IPS-20b (cell line): ENCODE measurements around the gene MRPL43.
"Not testable (repeated sequence)": the region's sequence is repeated elsewhere in the genome, so short reads cannot be mapped to it uniquely, and the experiment has no call there.

Source experiments
- H3K27ac ChIP-seq: one replicate; pipeline ENCODE4 v1.5.1; 2013; ENCODE audit warnings: low read length
- H3K27me3 ChIP-seq: 2 replicates; pipeline ENCODE4 v1.6.1; 2013; ENCODE audit warnings: mild to moderate bottlenecking, low read length, inconsistent platforms; ENCODE audit not compliant: insufficient read depth
- H3K36me3 ChIP-seq: 2 replicates; pipeline ENCODE4 v1.6.1; 2013; ENCODE audit warnings: low read depth, mild to moderate bottlenecking, inconsistent platforms, low read length, moderate library complexity; ENCODE audit not compliant: insufficient read depth
- H3K4me1 ChIP-seq: 2 replicates; pipeline ENCODE4 v1.6.1; 2013; ENCODE audit warnings: mild to moderate bottlenecking, control low read depth, inconsistent platforms, low read length, moderate library complexity; ENCODE audit not compliant: insufficient read depth
- H3K4me3 ChIP-seq: 2 replicates; pipeline ENCODE4 v1.5.1; 2013; ENCODE audit warnings: mild to moderate bottlenecking, low read length, inconsistent platforms
- H3K9ac ChIP-seq: 2 replicates; pipeline ENCODE4 v1.6.1; 2013; ENCODE audit warnings: low read depth, mild to moderate bottlenecking, inconsistent platforms, low read length, moderate library complexity
- H3K9me3 ChIP-seq: 2 replicates; pipeline ENCODE4 v1.6.1; 2013; ENCODE audit warnings: mild to moderate bottlenecking, low read depth, low read length, inconsistent platforms; ENCODE audit not compliant: insufficient read depth

The MRPL43 gene

DNA sequence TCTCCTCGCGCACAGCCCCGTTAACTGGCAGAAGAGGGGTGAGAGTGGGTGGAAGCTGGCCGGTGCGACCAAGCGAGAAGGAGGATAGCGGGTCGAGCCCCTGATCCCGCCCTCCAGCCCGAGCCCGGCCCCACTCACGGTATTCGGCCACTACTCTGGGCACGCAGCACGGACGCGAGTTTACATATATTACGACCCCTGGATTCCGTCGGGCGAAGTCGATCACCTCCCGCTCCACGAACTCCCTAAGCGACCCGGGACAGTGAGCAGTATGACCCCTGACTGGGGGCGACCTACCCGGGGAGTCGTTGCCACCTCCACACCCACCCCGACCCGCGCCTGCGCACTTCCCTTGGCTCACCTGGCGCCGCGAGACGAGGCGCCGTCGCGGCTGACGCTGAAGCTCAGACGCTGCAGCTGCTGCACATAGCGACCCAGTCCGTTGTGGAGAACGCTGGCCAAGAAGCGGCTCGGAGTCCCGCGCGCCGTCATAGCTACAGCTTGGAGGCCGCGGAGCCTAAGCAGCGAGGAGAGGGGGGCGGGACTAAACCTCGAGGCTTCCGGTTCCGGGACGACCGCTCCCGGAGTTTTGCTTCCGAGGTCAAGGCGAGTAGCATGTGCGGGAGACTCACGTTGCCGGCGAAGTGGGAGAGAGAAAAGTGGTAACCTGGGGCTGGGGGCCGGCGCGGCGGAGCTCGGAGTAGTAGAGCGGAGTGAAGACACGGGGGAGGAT is at the start of gene MRPL43, which contains the start of gene TWNK:
TSS of gene MRPL43 (minus strand) at position 546 of the 733 bp plus-strand sequence. CDS start at position 492, 54 bp downstream.
TSS of gene TWNK (plus strand) at position 592 of the 733 bp plus-strand sequence. CDS start 668 bp downstream, outside the sequence.
- Histone ChIP-seq H3K27ac (peak within 1 kb of the TSS; percentile 92), H3K27me3 (no peaks in the 10 kb centered on the region), H3K9me3 (no peaks in the 10 kb centered on the region), H3K4me1 (no peaks in the 10 kb centered on the region), H3K4me3 (peak within 1 kb of the TSS; percentile 98), H3K36me3 (peaks cover 39% of the 10 kb centered on the region), H3K9ac (peak within 1 kb of the TSS; percentile 96)

DNA sequence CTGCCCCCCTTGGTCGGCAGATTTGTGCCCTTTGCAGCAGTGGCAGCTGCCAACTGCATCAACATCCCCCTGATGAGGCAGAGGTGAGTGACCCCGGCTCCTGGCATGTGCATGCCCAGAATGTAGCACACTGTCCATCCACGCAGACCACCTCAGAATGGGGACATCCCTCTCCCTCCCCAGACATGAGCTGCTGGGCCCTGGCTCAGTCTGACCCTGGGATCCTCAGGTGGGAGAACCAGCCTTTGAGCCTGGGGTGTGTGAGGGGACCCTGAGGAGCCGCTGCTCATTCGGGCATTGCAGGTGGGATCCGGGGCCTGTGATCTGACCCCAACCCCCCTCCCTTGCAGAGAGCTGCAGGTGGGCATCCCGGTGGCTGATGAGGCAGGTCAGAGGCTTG is 49.4 kb upstream of the MRPL43 start:
- Histone ChIP-seq H3K4me1 (peaks cover 7% of the 10 kb centered on the region), H3K9ac (no peak overlapping the region), H3K4me3 (no peak overlapping the region), H3K27ac (no peak overlapping the region), H3K27me3 (peaks cover 69% of the 10 kb centered on the region), H3K36me3 (no peaks in the 10 kb centered on the region), H3K9me3 (no peaks in the 10 kb centered on the region)

DNA sequence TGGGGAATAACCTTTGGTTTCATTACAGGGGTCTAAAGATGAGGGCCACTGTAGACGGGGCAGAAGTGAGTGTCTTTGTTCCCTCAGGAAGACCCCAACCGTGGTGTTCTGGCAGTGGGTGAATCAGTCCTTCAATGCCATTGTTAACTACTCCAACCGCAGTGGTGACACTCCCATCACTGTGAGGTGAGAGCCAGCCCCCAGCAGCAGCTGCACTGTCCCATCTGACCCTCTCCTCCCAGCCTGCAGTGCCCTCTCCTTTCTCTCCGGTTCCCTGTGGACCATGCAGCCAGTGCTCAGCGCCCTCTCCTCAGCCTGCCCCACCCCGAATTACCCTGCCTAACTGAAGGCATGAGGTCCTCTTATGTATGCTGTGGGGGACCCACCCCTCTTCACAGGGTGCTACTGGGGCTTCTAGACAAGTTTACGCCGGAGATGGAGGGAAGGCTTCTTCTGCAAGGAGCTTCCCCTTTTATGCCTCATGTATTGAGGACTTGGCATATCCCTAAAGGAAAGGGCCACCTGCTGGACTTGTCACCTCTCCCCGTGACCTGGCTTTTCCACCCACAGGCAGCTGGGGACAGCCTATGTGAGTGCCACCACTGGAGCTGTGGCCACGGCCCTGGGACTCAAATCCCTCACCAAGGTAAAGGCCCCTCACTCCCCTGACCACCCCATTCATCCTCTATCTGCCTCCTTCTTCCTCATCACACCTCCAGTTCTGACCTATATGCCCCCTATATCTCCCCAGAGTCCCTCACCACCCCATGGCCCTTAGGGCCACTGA is 48.8 kb upstream of the MRPL43 start:
- Histone ChIP-seq H3K27me3 (peaks cover 75% of the 10 kb centered on the region), H3K9me3 (no peaks in the 10 kb centered on the region), H3K4me3 (no peak overlapping the region), H3K27ac (no peak overlapping the region), H3K9ac (no peak overlapping the region), H3K4me1 (peaks cover 7% of the 10 kb centered on the region), H3K36me3 (no peaks in the 10 kb centered on the region)

DNA sequence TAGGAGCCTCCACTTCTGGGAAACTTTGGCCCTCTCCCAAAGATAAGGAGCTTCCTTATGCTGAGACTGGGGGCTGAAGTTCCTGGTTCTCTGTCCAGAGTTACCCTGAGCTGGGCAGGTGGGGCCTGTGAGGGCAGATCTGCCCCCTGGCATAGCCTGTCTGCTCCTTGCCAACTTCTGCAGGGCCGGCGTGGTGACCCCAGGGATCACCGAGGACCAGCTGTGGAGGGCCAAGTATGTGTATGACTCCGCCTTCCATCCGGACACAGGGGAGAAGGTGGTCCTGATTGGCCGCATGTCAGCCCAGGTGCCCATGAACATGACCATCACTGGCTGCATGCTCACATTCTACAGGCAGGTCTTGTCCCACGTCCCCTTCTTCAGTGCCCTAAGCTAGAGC is 48.0 kb upstream of the MRPL43 start:
- Histone ChIP-seq H3K4me1 (peaks cover 8% of the 10 kb centered on the region), H3K36me3 (no peaks in the 10 kb centered on the region), H3K9me3 (no peaks in the 10 kb centered on the region), H3K4me3 (no peak overlapping the region), H3K9ac (no peak overlapping the region), H3K27me3 (peaks cover 82% of the 10 kb centered on the region), H3K27ac (no peak overlapping the region)

DNA sequence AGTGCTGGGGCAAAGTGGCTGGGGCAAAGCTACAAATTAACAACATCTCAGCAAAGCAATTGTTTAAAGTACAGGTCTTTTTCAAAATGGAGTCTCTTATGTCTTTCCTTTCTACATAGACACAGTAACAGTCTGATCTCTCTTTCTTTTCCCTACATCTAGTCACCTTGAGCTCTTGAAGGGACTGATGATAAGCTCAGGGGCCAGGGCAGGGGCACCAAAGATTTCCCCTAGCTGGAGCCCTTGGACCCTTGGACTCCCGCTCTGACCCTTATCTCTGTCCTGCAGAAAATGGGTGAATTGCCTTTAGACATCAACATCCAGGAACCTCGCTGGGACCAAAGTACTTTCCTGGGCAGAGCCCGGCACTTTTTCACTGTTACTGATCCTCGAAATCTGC is 47.1 kb upstream of the MRPL43 start:
- not testable (repeated sequence) for H3K27ac ChIP-seq, H3K9me3 ChIP-seq, H3K36me3 ChIP-seq, H3K4me3 ChIP-seq, H3K9ac ChIP-seq
- peaks cover 81% of the 10 kb centered on the region for H3K27me3 ChIP-seq
- H3K4me1 ChIP-seq, result peaks cover 12% of the 10 kb centered on the region

DNA sequence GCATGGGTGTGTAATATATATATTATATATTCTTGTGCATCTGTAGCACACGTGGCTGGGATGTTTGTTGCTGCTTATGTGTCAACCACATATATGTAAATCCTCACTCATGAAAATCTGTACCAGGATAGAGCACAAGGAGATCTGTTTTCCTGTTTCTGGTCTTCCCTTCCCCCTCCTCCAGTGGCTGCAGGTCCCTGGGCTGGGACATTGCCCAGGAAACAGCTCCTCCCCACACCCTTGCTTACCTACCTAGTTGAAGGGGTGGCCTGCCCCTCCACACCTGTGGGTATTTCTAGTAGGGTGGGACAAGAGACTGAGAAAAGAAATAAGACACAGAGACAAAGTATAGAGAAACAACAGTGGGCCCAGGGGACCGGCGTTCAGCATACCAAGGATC is 46.0 kb upstream of the MRPL43 start:
- peaks cover 84% of the 10 kb centered on the region for H3K27me3 ChIP-seq
- no peak overlapping the region for H3K4me3 ChIP-seq
- no peak overlapping the region for H3K9ac ChIP-seq

DNA sequence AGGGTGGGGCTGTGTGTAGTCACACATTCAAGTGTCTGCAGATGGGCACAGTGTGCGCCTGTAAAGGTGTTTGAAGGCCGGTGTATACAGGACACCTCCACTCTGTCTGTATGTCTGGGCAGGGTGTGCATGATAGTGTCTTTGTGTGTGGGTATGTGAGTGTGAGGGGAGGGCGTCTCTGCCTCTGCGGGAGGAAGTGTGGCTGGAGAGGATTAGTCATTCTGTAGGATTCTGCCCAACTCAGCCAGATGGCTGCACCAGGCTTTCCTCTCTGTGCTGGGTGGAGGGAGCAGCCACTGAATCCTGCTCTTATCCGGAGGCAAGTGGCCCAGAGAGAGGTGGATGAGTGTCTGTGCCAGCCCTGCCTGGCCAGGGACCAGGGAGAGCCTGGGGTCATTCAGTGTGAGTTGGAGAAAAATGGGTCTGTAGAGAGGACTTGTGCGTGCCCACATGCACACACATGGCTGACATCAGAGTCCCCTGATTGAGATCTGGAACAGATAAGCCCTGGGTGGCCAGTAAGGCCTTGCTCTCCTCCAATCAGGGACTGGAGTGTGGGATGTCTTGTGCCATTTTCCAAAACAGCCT is 45.4 kb upstream of the MRPL43 start:
- Histone ChIP-seq H3K9ac (no peak overlapping the region), H3K9me3 (no peaks in the 10 kb centered on the region), H3K4me1 (peaks cover 12% of the 10 kb centered on the region), H3K4me3 (peak overlapping the region; percentile 77; the same call in 1 of the 2 replicates), H3K27me3 (peaks cover 84% of the 10 kb centered on the region), H3K27ac (no peak overlapping the region), H3K36me3 (no peaks in the 10 kb centered on the region)

More for the DNA sequence above, 46.0 kb upstream of the MRPL43 start:
- H3K9me3 ChIP-seq, result no peaks in the 10 kb centered on the region
- no peak overlapping the region for H3K27ac ChIP-seq
- no peaks in the 10 kb centered on the region for H3K36me3 ChIP-seq
- peaks cover 12% of the 10 kb centered on the region for H3K4me1 ChIP-seq

DNA sequence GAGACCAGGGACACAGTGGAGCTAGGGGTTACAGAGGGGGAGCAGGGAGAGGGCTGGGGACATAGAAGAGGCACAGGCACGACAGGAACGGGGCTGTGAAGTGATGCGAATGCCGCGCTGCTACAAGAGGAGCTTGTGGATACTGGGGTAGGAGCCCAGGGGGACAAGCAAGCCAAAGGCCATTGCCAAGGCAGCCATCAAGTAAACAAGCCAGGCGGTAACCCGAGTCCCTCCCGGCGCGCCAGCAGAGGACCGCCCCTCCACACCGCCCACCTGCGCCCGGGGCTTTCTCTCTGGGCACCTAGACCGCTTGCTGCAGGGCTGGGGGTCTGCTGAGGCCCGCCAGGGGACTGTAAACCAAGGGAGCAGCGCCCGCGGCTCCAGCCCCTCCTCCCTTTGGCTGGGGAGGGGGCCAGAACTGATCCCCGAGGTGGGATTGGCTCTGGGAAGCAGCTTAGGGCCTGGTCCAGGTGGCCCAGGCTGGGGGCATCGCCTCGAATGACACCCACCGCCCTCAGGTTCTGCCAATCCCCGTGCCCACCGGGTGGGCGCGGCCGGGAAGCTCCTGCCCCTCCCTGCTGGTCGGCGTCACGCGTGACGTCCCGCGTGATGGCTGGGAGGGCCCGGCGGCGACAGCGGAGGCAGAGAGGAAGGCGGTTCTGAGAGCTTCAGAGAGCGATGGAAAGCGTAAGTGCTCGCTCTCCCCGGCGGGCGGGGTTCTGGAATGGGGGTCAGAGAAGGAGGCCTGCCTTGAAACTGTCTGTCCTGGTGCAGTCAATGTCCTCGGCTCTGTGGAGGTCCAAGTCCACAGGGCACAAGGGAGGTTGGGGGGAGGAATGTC is 44.7 kb upstream of the MRPL43 start:
- peak overlapping the region; percentile 77 for H3K4me3 ChIP-seq
- peaks cover 12% of the 10 kb centered on the region for H3K4me1 ChIP-seq
- H3K9ac ChIP-seq, result no peak overlapping the region
- H3K27ac ChIP-seq, result no peak overlapping the region
- H3K27me3 ChIP-seq, result peaks cover 78% of the 10 kb centered on the region
- no peaks in the 10 kb centered on the region for H3K36me3 ChIP-seq
- H3K9me3 ChIP-seq, result no peaks in the 10 kb centered on the region

DNA sequence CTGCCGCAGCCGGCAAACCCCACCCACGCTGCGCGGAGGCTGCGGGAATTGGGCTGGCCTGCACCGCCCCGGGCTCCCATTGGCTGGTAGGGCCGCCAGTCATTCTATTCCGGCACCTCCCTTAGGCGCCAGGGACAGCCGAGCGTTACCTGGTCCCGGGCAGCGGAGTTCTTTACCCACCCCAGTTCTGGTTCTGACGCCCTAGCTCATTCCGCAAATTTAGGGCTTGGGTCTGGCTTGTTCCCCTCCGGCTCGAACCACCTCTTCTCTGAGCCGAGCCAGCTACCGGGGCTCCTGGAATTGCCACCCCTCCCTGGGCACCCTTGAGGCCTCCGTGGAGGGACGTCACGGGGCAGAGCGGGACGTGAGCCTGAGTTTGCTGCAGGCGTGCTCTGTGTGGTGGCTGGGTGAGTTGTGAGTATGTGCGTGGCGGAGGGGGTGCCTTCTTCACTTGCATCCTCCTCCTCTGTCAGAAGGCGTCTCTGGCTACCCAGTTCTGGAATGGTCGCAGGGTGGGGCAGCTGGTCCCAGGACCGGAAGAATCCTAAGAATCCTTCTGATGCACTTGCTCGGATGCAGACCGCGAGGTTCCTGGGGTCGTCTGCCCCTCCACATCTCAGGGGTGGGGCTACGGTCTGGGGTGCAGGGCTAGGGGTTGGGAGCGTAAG is 44.0 kb upstream of the MRPL43 start, which contains the start of the genes PDZD7 and SFXN3:
TSS of gene PDZD7 (minus strand) at position 2 of the 668 bp plus-strand sequence. CDS start 910 bp downstream, outside the sequence.
TSS of gene SFXN3 (plus strand) at position 107 of the 668 bp plus-strand sequence. CDS start 3,461 bp downstream, outside the sequence.
- no peaks in the 10 kb centered on the region for H3K9me3 ChIP-seq
- H3K36me3 ChIP-seq, result no peaks in the 10 kb centered on the region
- peaks cover 74% of the 10 kb centered on the region for H3K27me3 ChIP-seq
- peak within 1 kb of the TSS; percentile 77 for H3K4me3 ChIP-seq
- H3K4me1 ChIP-seq, result peaks cover 12% of the 10 kb centered on the region
- no peak within 1 kb of the TSS for H3K27ac ChIP-seq
- no peak within 1 kb of the TSS for H3K9ac ChIP-seq

DNA sequence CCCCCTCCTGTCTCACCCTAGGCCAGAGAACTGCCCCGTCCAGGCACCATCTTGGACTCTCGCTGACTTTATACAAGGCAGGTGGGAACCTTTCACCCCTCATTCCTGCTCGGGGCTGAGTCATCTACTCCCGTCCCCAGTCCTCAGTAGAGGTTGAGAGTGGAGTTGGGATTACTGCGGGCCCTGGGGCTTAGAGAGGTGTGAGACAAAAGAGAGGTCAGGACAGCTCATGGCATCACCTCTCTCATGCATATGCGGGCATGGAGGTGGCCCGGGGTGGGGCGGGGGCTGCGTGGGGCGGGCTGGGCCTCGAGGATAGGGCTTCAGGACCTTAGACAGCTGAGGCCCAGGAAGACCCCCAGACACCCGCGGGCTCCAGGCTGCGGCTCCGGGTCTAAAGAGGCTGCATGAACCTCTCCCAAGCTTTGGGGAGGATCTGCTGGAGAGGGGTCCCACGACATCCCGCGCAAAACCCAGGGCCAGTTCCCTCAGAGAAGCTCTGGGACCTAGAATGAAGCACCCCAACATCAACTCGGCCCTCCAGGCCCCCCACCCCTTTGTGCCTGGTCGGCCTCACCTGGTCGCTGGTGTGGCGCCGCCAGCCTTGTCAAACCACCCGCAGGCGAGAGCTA is 43.3 kb upstream of the MRPL43 start:
- H3K9ac ChIP-seq, result no peak overlapping the region
- H3K4me3 ChIP-seq, result peak overlapping the region; percentile 77
- no peaks in the 10 kb centered on the region for H3K36me3 ChIP-seq
- peaks cover 68% of the 10 kb centered on the region for H3K27me3 ChIP-seq
- peaks cover 12% of the 10 kb centered on the region for H3K4me1 ChIP-seq
- H3K9me3 ChIP-seq, result no peaks in the 10 kb centered on the region
- H3K27ac ChIP-seq, result no peak overlapping the region
